Mammary epithelial cell (primary cell): Measurements from ENCODE around the gene GATA2.

Experiments used
- EZH2 ChIP-seq: IDR thresholded peaks from 2 replicates; pipeline ENCODE4 v1.6.1; 2012; ENCODE audit warnings: low read length, inconsistent platforms, borderline replicate concordance
- TF ChIP-seq, protein P1 (sequence below), 2 donors: IDR thresholded peaks in 1 of 2; conservative IDR thresholded peaks in 1 of 2; 2 replicates each; pipeline ENCODE4 v1.5.1; 2011 to 2012; ENCODE audit warnings: inconsistent platforms in 2 of 2, low read length in 2 of 2, mild to moderate bottlenecking in 2 of 2, control low read depth in 1 of 2, low read depth in 1 of 2; ENCODE audit not compliant: insufficient read depth in 1 of 2; ENCODE audit errors: extremely low read depth in 1 of 2

DNA sequence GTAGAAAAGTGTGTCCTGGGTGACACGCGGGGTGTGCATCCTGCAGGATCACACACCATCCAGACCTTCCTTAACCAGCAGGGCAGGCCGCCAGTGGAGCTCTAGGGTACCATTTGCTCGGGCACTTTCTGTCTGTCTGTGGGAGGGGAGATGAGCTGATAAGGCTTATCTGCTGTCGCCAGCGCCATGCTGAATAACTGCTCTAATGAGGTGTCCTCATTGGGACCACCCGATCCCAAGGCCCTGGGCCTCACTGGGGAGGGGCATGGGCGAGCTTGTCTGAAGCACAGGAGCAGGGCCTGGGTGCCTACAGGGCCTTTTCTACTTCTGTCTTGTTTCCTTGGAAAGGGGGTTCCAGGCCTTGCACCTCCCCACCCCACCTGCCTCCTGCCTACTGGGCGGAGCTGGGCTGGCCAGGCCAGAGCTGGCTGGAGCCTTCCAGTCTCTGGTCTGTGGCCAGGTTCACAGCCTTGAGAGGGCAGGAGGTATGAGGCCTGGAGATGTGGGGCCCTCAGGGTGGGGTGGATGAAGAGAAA is 2.5 kb upstream of the GATA2 start:
- TF ChIP-seq, protein P1, sequence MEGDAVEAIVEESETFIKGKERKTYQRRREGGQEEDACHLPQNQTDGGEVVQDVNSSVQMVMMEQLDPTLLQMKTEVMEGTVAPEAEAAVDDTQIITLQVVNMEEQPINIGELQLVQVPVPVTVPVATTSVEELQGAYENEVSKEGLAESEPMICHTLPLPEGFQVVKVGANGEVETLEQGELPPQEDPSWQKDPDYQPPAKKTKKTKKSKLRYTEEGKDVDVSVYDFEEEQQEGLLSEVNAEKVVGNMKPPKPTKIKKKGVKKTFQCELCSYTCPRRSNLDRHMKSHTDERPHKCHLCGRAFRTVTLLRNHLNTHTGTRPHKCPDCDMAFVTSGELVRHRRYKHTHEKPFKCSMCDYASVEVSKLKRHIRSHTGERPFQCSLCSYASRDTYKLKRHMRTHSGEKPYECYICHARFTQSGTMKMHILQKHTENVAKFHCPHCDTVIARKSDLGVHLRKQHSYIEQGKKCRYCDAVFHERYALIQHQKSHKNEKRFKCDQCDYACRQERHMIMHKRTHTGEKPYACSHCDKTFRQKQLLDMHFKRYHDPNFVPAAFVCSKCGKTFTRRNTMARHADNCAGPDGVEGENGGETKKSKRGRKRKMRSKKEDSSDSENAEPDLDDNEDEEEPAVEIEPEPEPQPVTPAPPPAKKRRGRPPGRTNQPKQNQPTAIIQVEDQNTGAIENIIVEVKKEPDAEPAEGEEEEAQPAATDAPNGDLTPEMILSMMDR (conservative IDR thresholded peaks at IDR 0.05 in 1 of 2, IDR thresholded peaks at IDR 0.05 in 1 of 2; ENCODE audit: extremely low read depth in 1 of 2, insufficient read depth in 1 of 2, low read depth in 1 of 2, low read length in 2 of 2): no peak
- TF ChIP-seq EZH2: no peak
